Liver (tissue), 9 donors: ENCODE results near the gene STK11. TPM values are rescaled to one million over a fixed set of nuclear protein-coding genes. Genes with fewer than 3 reads are reported as not detected.

ENCODE experiments used
- DNase-seq: peaks from one replicate; pipeline ENCODE4 v3.0.0-alpha.2; 2017; ENCODE audit warnings: low spot score
- H3K27ac ChIP-seq, 2 donors: one replicate each; pipeline ENCODE4 v1.7.0; 2013; ENCODE audit warnings: inconsistent platforms in 2 of 2, low read length in 2 of 2, control low read depth in 1 of 2, low read depth in 1 of 2, mild to moderate bottlenecking in 1 of 2
- H3K27me3 ChIP-seq, 4 donors: one replicate each; pipeline versions ENCODE4 v1.6.1 to v1.7.0; 2013; ENCODE audit warnings: low read length in 3 of 4, inconsistent platforms in 1 of 4, mild to moderate bottlenecking in 1 of 4, moderate library complexity in 1 of 4; ENCODE audit not compliant: control insufficient read depth in 4 of 4, insufficient read depth in 4 of 4
- H3K36me3 ChIP-seq, 4 donors: one replicate each; pipeline versions ENCODE4 v1.6.1 to v1.7.0; 2013; ENCODE audit warnings: low read length in 3 of 4, mild to moderate bottlenecking in 3 of 4, low read depth in 1 of 4, moderate library complexity in 1 of 4; ENCODE audit not compliant: control insufficient read depth in 4 of 4, insufficient read depth in 3 of 4
- H3K4me1 ChIP-seq, 4 donors: one replicate each; pipeline versions ENCODE4 v1.6.1 to v1.7.0; 2013; ENCODE audit warnings: low read length in 3 of 4, mild to moderate bottlenecking in 3 of 4, moderate library complexity in 1 of 4; ENCODE audit not compliant: control insufficient read depth in 4 of 4, insufficient read depth in 4 of 4
- H3K4me3 ChIP-seq, 3 donors: one replicate each; pipeline versions ENCODE4 v1.6.1 to v1.7.0; 2013; ENCODE audit warnings: low read length in 3 of 3, control low read depth in 1 of 3, low read depth in 1 of 3, mild to moderate bottlenecking in 1 of 3
- H3K9ac ChIP-seq, 2 donors: one replicate each; pipeline ENCODE4 v1.7.0; 2013; ENCODE audit warnings: low read length in 2 of 2, mild to moderate bottlenecking in 2 of 2, moderate library complexity in 2 of 2, control low read depth in 1 of 2, low read depth in 1 of 2
- H3K9me3 ChIP-seq, 4 donors: one replicate each; pipeline versions ENCODE4 v1.6.1 to v1.7.0; 2013; ENCODE audit warnings: low read length in 3 of 4; ENCODE audit not compliant: control insufficient read depth in 4 of 4
- CTCF ChIP-seq: fragments of 150-350 bp; IDR thresholded peaks from 2 replicates; pipeline ENCODE4 v1.5.1; 2017; ENCODE audit warnings: improper control_type of control experiment, low read depth, low read length; ENCODE audit not compliant: missing input control
- EGR1 ChIP-seq, 2 donors: IDR thresholded peaks; 2 replicates each; pipeline ENCODE4 v1.6.1; 2016 to 2018; ENCODE audit warnings: antibody characterized with exemption in 2 of 2, low read depth in 2 of 2
- GABPA ChIP-seq, 2 donors: IDR thresholded peaks in 1 of 2; conservative IDR thresholded peaks in 1 of 2; 2 replicates each; pipeline ENCODE4 v1.6.1; 2016; ENCODE audit warnings: antibody characterized with exemption in 2 of 2, mild to moderate bottlenecking in 1 of 2, moderate library complexity in 1 of 2
- HNF4G ChIP-seq: IDR thresholded peaks from 2 replicates; pipeline ENCODE4 v1.6.1; 2016; ENCODE audit warnings: antibody characterized with exemption
- REST ChIP-seq: IDR thresholded peaks from 2 replicates; pipeline ENCODE4 v1.6.1; 2016; ENCODE audit warnings: antibody characterized with exemption, mild to moderate bottlenecking
- RXRA ChIP-seq, 2 donors: IDR thresholded peaks; 2 replicates each; pipeline ENCODE4 v1.6.1; 2017 to 2018; ENCODE audit warnings: antibody characterized with exemption in 2 of 2, mild to moderate bottlenecking in 1 of 2
- SP1 ChIP-seq: IDR thresholded peaks from 2 replicates; pipeline ENCODE4 v1.6.1; 2018; ENCODE audit warnings: antibody characterized with exemption, mild to moderate bottlenecking
- TAF1 ChIP-seq: conservative IDR thresholded peaks from 2 replicates; pipeline ENCODE4 v1.6.1; 2016; ENCODE audit warnings: antibody characterized with exemption, mild to moderate bottlenecking
- YY1 ChIP-seq: IDR thresholded peaks from 2 replicates; pipeline ENCODE4 v1.6.1; 2016; ENCODE audit warnings: antibody characterized with exemption, mild to moderate bottlenecking
- ZBTB33 ChIP-seq: IDR thresholded peaks from 2 replicates; pipeline ENCODE4 v1.6.1; 2016; ENCODE audit warnings: antibody characterized with exemption
- WGBS: extraction: QIAGEN DNeasy Blood & Tissue Kit; methylation state at CpG from one replicate; pipeline ENCODE4 v1.1.7; 2013; 5-methylcytosine and 5-hydroxymethylcytosine counted together
- polyA plus RNA-seq, 2 donors: library from polyadenylated mRNA; stranded (reverse) in 1 of 2; unstranded in 1 of 2; fragments of 200-250 nt in 1 of 2; fragments of >200 nt in 1 of 2; fragmentation: Nextera tagmentation in 1 of 2; extraction: Ambion mirVana in 1 of 2; gene quantifications; one replicate each; pipeline versions ENCODE4 v1.2.1 to v1.2.3, GENCODE V29; 2013 to 2015
- total RNA-seq, 2 donors: library from RNA; depleted of rRNA; stranded (reverse); fragments of >200 nt; gene quantifications; one replicate each; pipeline ENCODE4 v1.2.3, GENCODE V29; 2014
- donor health status: healthy.
- donor health status: healthy.
- donor health status: healthy.
- donor health status: healthy.
- donor health status: healthy.

STK11 gene
- total and polyA plus RNA-seq, 4 donors = 3.0 to 126 (median 35.5) TPM

- no peak for TF ChIP-seq REST
Measured at GRCh38 chr19:1237754-1238368, 32.3 kb downstream of the STK11 start, which contains the start of gene CBARP (continued).

GRCh38 chr19:1238369-1239303 lies 33.1 kb downstream of the STK11 start:
- Histone ChIP-seq H3K27ac (peak overlapping the region in 1 of 2 donors; percentile 57), H3K27me3 (no peaks in the 10 kb centered on the region), H3K4me1 (peaks cover 19 to 45% (median 27%) of the 10 kb centered on the region in 4 donors), H3K9me3 (no peaks in the 10 kb centered on the region), H3K4me3 (peak overlapping the region in 1 of 3 donors; percentile 54), H3K9ac (no peak overlapping the region), H3K36me3 (no peaks in the 10 kb centered on the region)
- no peak for TF ChIP-seq ZBTB33
- 76% methylated on average over 34 of the region's 34 CpGs for WGBS
- DNase-seq = no peak

GRCh38 chr19:1239420-1239795 lies 33.8 kb downstream of the STK11 start:
- WGBS = 84% methylated on average over 11 of the region's 11 CpGs
- Histone ChIP-seq H3K27ac (peak overlapping the region; percentile 38 to 57), H3K27me3 (no peaks in the 10 kb centered on the region), H3K4me1 (peaks cover 25 to 52% (median 34%) of the 10 kb centered on the region in 4 donors), H3K9me3 (no peaks in the 10 kb centered on the region), H3K9ac (no peak overlapping the region), H3K4me3 (no peak overlapping the region), H3K36me3 (no peaks in the 10 kb centered on the region)
- TF ChIP-seq REST = no peak
- TF ChIP-seq TAF1 = no peak
- no peak for TF ChIP-seq GABPA (IDR thresholded peaks at IDR 0.05 in 1 of 2, conservative IDR thresholded peaks at IDR 0.05 in 1 of 2)
- no peak for TF ChIP-seq HNF4G
- no peak for TF ChIP-seq SP1
- no peak for TF ChIP-seq YY1
- TF ChIP-seq CTCF = no peak
- TF ChIP-seq EGR1 (IDR thresholded peaks at IDR 0.05; ENCODE audit: low read depth in 2 of 2) = no peak
- TF ChIP-seq RXRA (IDR thresholded peaks at IDR 0.05) = no peak
- DNase-seq = no peak
